ENCODE data around the gene ZNF286A.
"Not testable (repeated sequence)": the region's sequence is repeated elsewhere in the genome, so short reads cannot be mapped to it uniquely, and the experiment has no call there.

- TF ChIP-seq CTCF (IDR thresholded peaks at IDR 0.05; ENCODE audit: poor library complexity, severe bottlenecking); EZH2 (IDR thresholded peaks at IDR 0.05; ENCODE audit: borderline replicate concordance, insufficient read depth, low read length, poor library complexity, severe bottlenecking); POLR2AphosphoS5 (IDR thresholded peaks at IDR 0.05); EP300 (conservative IDR thresholded peaks at IDR 0.05; ENCODE audit: poor library complexity, severe bottlenecking); REST (IDR thresholded peaks at IDR 0.05; ENCODE audit: borderline replicate concordance); RAD21 (conservative IDR thresholded peaks at IDR 0.05): not testable (repeated sequence)
Measured at GRCh38 chr17:15768865-15769533, 69.4 kb downstream of the ZNF286A start.
